ENCODE data around the gene VPREB3. TPM values are rescaled to one million over a fixed set of nuclear protein-coding genes. Genes with fewer than 3 reads are reported as not detected.

VPREB3 gene
- polyA plus RNA-seq, 3 donors, result 0.88 to 1.0 (median 1.0) TPM

GRCh38 chr22:23767303-23767672 is 13.1 kb upstream of the VPREB3 start:
- intact Hi-C loops (cut with micrococcal nuclease), result no loop called here
- peaks cover 11 to 13% of the 10 kb centered on the region in 2 donors for H3K36me3 Mint-ChIP-seq
- Histone ChIP-seq H3K9ac (ENCODE audit: insufficient read depth, low read length, poor library complexity, severe bottlenecking) (peak overlapping the region; percentile 86), H3K4me1 (ENCODE audit: control insufficient read depth in 1 of 2, insufficient read depth in 2 of 2, low read length in 2 of 2) (peaks cover 37 to 53% of the 10 kb centered on the region in 2 donors), H3K4me3 (replicated peaks in 1 of 3; ENCODE audit: low read depth in 2 of 3, low read length in 3 of 3) (peak overlapping the region; percentile 48 to 92 (median 71)), H3K27ac (ENCODE audit: low read depth in 1 of 2, low read length in 2 of 2) (peak overlapping the region in 1 of 2 donors; percentile 85), H3K27me3 (ENCODE audit: control insufficient read depth in 2 of 2, insufficient read depth in 2 of 2, low read length in 2 of 2) (peaks cover 1 to 7% of the 10 kb centered on the region in 2 donors), H2AFZ (ENCODE audit: insufficient read depth, low read depth, low read length, poor library complexity, severe bottlenecking) (peak overlapping the region; percentile 96), H3K9me3 (replicated peaks in 1 of 2; ENCODE audit: control insufficient read depth in 1 of 2, insufficient read depth in 1 of 2, low read length in 2 of 2) (no peaks in the 10 kb centered on the region), H3K36me3 (replicated peaks in 1 of 2; ENCODE audit: control insufficient read depth in 1 of 2, insufficient read depth in 2 of 2, low read length in 2 of 2) (peaks cover 0 to 15% of the 10 kb centered on the region in 2 donors), H3K4me2 (replicated peaks; ENCODE audit: extremely low read depth, low read length, poor library complexity, severe bottlenecking) (peak overlapping the region; percentile 100), H4K20me1 (ENCODE audit: insufficient read depth, low read length) (no peaks in the 10 kb centered on the region), H3K79me2 (ENCODE audit: insufficient read depth, low read length) (peaks cover 10% of the 10 kb centered on the region)
- peaks cover 44% of the 10 kb centered on the region for H3K4me1 Mint-ChIP-seq
- H3K9me3 Mint-ChIP-seq, result peaks cover 0 to 2% (median 0%) of the 10 kb centered on the region in 7 donors
- peak overlapping the region; percentile 85 to 90 for H3K4me3 Mint-ChIP-seq
- DNase-seq, result no peak
- H3K27ac Mint-ChIP-seq, result peak overlapping the region in 5 of 7 donors; percentile 21 to 88 (median 52)
- WGBS (ENCODE audit: insufficient coverage), result 23% methylated on average over 12 of the region's 27 CpGs
- TF ChIP-seq CTCF (IDR thresholded peaks at IDR 0.05), result no peak
- peaks cover 8 to 13% (median 10%) of the 10 kb centered on the region in 3 donors for H3K27me3 Mint-ChIP-seq (ENCODE audit: low read depth in 3 of 3)

- no peak for TF ChIP-seq CTCF (IDR thresholded peaks at IDR 0.05)
- H3K27ac Mint-ChIP-seq, result peak overlapping the region in 2 of 7 donors; percentile 49 to 77
- H3K4me1 ChIP-seq (ENCODE audit: control insufficient read depth in 1 of 2, insufficient read depth in 2 of 2, low read length in 2 of 2), result peaks cover 32 to 46% of the 10 kb centered on the region in 2 donors
- no peak overlapping the region for H3K4me3 Mint-ChIP-seq
- peaks cover 0 to 2% (median 0%) of the 10 kb centered on the region in 7 donors for H3K9me3 Mint-ChIP-seq
- peaks cover 0 to 4% (median 2%) of the 10 kb centered on the region in 3 donors for H3K27me3 Mint-ChIP-seq (ENCODE audit: low read depth in 3 of 3)
- peaks cover 10% of the 10 kb centered on the region for H3K79me2 ChIP-seq (ENCODE audit: insufficient read depth, low read length)
- H3K9me3 ChIP-seq (replicated peaks in 1 of 2; ENCODE audit: control insufficient read depth in 1 of 2, insufficient read depth in 1 of 2, low read length in 2 of 2), result no peaks in the 10 kb centered on the region
- H3K9ac ChIP-seq (ENCODE audit: insufficient read depth, low read length, poor library complexity, severe bottlenecking), result no peak overlapping the region
- intact Hi-C loops (cut with micrococcal nuclease), result no loop called here
- H3K27me3 ChIP-seq (ENCODE audit: control insufficient read depth in 2 of 2, insufficient read depth in 2 of 2, low read length in 2 of 2), result no peaks in the 10 kb centered on the region
- no peak overlapping the region for H3K27ac ChIP-seq (ENCODE audit: low read depth in 1 of 2, low read length in 2 of 2)
- peaks cover 11 to 13% of the 10 kb centered on the region in 2 donors for H3K36me3 Mint-ChIP-seq
- 100% methylated on average over 8 of the region's 9 CpGs for WGBS (ENCODE audit: insufficient coverage)
- H4K20me1 ChIP-seq (ENCODE audit: insufficient read depth, low read length), result no peaks in the 10 kb centered on the region
- H2AFZ ChIP-seq (ENCODE audit: insufficient read depth, low read depth, low read length, poor library complexity, severe bottlenecking), result no peak overlapping the region
- peaks cover 0 to 15% of the 10 kb centered on the region in 2 donors for H3K36me3 ChIP-seq (replicated peaks in 1 of 2; ENCODE audit: control insufficient read depth in 1 of 2, insufficient read depth in 2 of 2, low read length in 2 of 2)
- H3K4me2 ChIP-seq (replicated peaks; ENCODE audit: extremely low read depth, low read length, poor library complexity, severe bottlenecking), result no peak overlapping the region
- DNase-seq, result no peak
- H3K4me3 ChIP-seq (replicated peaks in 1 of 3; ENCODE audit: low read depth in 2 of 3, low read length in 3 of 3), result no peak overlapping the region
- H3K4me1 Mint-ChIP-seq, result peaks cover 47% of the 10 kb centered on the region
Measured at GRCh38 chr22:23764899-23765881, 11.0 kb upstream of the VPREB3 start.

All from CD14-positive monocyte (primary cell).